ENCODE data around the gene CACNA1H. TPM values are rescaled to one million over a fixed set of nuclear protein-coding genes. Genes with fewer than 3 reads are reported as not detected.

The CACNA1H gene
- total RNA-seq, 4 donors from 2014 or later: 6.8 to 94.5 (median 27.6) TPM

DNA sequence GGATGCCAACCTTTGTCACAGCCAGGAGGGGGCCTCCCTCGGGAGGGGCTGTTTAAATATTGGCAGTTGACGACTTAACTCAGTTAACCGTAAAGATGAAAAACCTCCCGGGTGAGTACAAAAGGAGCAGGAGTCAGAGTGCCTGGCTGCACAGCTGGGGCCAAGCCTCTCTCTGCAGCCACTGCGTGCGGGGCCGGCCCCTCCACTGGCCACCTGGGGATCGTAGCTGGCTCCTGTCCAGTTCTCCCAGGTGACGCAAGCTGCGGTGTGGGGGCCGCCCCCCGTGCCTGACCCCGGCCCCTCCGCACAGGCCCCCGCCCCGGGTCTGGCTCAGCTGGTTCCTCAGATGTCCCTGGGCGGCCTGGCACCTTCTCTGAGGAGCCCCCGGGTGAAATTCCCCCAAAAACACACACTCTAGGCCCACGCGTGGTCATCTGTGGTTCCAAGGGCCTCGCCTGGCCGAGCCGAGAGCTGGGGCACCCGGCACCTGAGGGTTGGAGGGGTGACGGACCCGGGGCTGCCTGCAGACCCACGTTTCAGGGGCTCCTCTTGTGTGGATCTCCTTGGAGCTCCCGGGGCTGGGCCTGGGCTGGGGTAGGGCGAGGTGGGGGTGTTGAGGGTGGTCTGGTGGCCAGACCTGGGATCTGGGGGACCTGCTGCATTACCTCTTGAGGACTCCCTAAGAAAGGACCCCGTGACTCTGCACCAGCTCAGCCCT is 7.4 kb upstream of the CACNA1H start:
- Histone ChIP-seq H3K4me3 (no peak overlapping the region), H3K27ac (no peak overlapping the region), H3K4me1 (no peaks in the 10 kb centered on the region), H3K36me3 (no peaks in the 10 kb centered on the region), H3K27me3 (no peaks in the 10 kb centered on the region), H3K9me3 (no peaks in the 10 kb centered on the region)
- DNase-seq: no peak
- intact Hi-C loops (cut with DNase I; ENCODE audit: low total_unique reads): no loop called here
- no peak for TF ChIP-seq POLR2A (IDR thresholded peaks at IDR 0.05)
- TF ChIP-seq, protein P1, sequence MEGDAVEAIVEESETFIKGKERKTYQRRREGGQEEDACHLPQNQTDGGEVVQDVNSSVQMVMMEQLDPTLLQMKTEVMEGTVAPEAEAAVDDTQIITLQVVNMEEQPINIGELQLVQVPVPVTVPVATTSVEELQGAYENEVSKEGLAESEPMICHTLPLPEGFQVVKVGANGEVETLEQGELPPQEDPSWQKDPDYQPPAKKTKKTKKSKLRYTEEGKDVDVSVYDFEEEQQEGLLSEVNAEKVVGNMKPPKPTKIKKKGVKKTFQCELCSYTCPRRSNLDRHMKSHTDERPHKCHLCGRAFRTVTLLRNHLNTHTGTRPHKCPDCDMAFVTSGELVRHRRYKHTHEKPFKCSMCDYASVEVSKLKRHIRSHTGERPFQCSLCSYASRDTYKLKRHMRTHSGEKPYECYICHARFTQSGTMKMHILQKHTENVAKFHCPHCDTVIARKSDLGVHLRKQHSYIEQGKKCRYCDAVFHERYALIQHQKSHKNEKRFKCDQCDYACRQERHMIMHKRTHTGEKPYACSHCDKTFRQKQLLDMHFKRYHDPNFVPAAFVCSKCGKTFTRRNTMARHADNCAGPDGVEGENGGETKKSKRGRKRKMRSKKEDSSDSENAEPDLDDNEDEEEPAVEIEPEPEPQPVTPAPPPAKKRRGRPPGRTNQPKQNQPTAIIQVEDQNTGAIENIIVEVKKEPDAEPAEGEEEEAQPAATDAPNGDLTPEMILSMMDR (IDR thresholded peaks at IDR 0.05): no peak

DNA sequence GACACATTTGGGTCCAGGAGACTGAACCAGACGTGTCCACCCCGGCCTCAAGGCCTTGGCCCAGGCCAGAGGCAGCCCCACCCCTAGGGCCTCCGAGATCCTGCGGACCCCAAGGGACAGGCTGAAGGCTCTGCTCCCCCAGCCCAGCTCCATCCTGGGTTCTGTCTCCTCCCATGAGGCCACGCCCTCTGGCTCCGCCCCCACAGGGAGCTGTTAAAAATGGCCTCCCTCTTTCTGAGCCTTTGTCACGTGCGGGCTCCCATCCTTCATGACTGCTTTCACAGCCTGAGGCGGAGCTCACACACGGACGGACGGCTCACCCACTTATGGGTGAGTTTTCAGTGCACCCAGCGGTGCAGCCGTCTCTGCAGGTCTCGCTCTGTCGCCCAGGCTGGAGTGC is 6.5 kb upstream of the CACNA1H start:
- H3K36me3 ChIP-seq: no peaks in the 10 kb centered on the region
- H3K9me3 ChIP-seq: no peaks in the 10 kb centered on the region
- no peak for DNase-seq
- H3K4me1 ChIP-seq: no peaks in the 10 kb centered on the region
- intact Hi-C loops (cut with DNase I; ENCODE audit: low total_unique reads): no loop called here
- no peaks in the 10 kb centered on the region for H3K27me3 ChIP-seq
- no peak overlapping the region for H3K27ac ChIP-seq
- TF ChIP-seq, protein P1 (IDR thresholded peaks at IDR 0.05): no peak
- no peak for TF ChIP-seq POLR2A (IDR thresholded peaks at IDR 0.05)
- H3K4me3 ChIP-seq: no peak overlapping the region

DNA sequence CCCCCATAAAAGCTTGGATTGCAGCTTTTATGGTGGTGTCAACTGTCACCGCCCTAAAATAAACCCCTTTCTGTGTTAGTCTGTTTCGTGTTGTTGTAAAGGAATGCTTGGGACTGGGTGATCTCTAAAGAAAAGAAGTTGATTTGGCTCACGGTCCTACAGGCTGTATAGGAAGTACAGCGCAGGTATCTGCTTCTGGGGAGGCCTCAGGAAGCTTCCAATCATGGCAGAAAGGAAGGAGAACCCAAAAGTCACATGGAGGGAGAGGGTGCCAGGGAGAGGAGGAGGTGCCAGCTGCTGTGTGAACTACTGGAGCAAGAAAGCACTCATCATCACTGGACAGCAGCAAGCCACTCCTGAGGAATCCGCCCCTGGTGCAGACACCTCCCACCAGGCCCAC is 5.9 kb upstream of the CACNA1H start:
- Histone ChIP-seq H3K27me3 (no peaks in the 10 kb centered on the region), H3K4me1 (no peaks in the 10 kb centered on the region), H3K4me3 (no peak overlapping the region), H3K9me3 (no peaks in the 10 kb centered on the region), H3K36me3 (no peaks in the 10 kb centered on the region), H3K27ac (no peak overlapping the region)
- intact Hi-C loops (cut with DNase I; ENCODE audit: low total_unique reads): no loop called here
- DNase-seq: no peak
- TF ChIP-seq, protein P1 (IDR thresholded peaks at IDR 0.05): no peak
- TF ChIP-seq POLR2A (IDR thresholded peaks at IDR 0.05): no peak

DNA sequence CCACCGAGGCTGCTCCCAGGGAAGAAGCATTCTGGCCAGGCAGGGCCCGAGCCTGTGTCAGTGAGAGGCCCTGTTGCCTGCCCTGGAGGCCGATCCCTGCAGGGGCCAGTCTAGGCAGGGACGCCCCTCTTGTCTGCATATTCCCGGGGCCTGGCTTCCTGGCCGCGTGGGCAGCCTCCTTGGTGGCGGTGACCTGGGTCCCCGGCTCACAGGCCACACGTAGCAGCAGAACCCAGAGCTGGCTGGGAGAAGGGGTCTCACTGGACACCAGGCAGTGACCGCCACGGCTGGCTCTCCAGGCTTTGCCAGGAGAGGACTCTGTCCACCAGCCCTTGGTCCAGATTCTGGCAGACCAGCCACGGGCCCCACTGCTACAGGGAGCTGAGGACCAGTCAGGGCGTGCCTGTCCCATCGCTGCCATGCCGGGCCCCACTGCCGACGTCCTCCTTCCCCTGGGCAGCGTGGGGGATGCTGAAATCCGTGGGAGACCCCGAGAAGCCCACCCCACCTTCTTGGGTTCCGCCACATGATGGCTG is 3.7 kb upstream of the CACNA1H start:
- no peak for DNase-seq
- H3K9me3 ChIP-seq: no peaks in the 10 kb centered on the region
- H3K36me3 ChIP-seq: no peaks in the 10 kb centered on the region
- no peak overlapping the region for H3K4me3 ChIP-seq
- H3K27me3 ChIP-seq: no peaks in the 10 kb centered on the region
- no peaks in the 10 kb centered on the region for H3K4me1 ChIP-seq
- TF ChIP-seq, protein P1 (IDR thresholded peaks at IDR 0.05): no peak
- TF ChIP-seq POLR2A (IDR thresholded peaks at IDR 0.05): no peak
- intact Hi-C loops (cut with DNase I; ENCODE audit: low total_unique reads): no loop called here
- peak overlapping the region; percentile 16 to 75 for H3K27ac ChIP-seq

DNA sequence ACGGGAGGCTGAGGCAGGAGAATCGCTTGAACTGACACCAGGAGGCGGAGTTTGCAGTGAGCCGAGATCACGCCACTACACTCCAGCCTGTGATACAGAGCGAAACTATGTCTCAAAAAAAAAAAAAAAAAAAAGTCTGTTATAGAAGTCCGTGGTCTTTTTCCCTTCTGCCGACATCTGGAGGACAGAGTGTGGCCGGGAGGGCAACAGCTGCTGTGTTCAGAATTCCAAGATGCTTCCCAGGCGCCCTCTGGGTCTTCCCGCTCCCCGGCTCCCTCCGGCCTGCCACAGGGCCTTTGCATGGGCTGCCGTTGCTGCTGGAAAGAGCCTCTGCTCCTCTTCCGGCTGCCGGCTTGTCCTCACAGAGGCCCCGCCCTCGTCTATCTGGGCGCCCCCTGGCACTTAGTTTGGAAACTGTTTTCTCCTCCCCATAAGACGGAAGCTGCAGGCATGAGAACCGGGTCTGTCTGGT is 2.4 kb upstream of the CACNA1H start:
- Histone ChIP-seq H3K36me3 (no peaks in the 10 kb centered on the region), H3K9me3 (no peaks in the 10 kb centered on the region), H3K27ac (peak overlapping the region; percentile 16 to 75), H3K4me3 (no peak overlapping the region), H3K4me1 (no peaks in the 10 kb centered on the region), H3K27me3 (no peaks in the 10 kb centered on the region)
- TF ChIP-seq, protein P1 (IDR thresholded peaks at IDR 0.05): peak in 1 of 4 experiments; percentile 22
- TF ChIP-seq POLR2A (IDR thresholded peaks at IDR 0.05): no peak
- DNase-seq: no peak
- intact Hi-C loops (cut with DNase I; ENCODE audit: low total_unique reads): no loop called here

Measured in uterus (tissue), 4 donors.